Left forelimb (tissue), 1 donor: ENCODE results near the gene ACTL10.
A peak's percentile ranks its signal among the peaks of the same experiment; 100 is the strongest.

Experiments
- DNase-seq: peaks from one replicate; pipeline ENCODE4 v3.0.0-alpha.2; 2018; ENCODE audit warnings: low spot score

ACTL10 gene

GRCh38 chr20:33649201-33649681 is 17.5 kb upstream of the ACTL10 start:
- DNase-seq: no peak

- no peak for DNase-seq
Observed at GRCh38 chr20:33650111-33650752, 16.5 kb upstream of the ACTL10 start.

DNA sequence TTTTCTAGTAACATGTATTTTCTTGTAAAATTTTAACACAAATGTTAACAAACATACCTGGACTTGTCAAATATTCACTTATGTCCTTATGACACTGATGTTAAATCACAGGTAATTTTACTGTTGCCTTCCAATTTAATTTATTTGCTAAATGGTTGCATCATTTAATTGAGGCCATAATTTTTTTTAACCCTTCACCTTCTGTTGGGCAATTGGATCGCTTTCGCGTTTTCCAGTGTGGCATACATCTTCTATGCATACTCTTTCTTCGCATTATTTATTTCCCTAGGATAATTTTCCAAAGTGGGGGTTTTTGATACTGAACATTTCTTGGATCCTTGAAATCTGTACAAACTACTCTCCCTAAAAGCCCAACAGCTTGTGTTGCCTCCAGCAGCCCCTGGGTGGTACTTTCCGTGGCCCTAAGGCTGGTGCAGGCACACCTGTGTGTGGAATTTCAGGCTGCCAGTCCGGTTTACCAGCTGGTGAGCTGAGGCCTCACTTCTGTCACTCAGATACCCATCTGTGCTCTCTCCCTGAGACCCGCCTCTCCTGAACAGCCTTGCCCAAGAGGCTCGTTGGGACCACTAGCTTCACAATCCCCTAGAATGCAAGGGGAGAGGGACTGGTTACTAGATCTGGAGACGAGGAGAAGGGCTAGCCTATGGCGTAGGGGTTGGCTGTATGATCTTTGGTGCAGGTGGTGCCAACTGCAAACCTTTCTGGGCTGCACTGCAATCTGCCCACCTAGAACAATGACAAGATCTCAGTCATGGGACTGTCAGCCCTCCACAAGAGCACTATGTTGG is 15.8 kb upstream of the ACTL10 start:
- DNase-seq: no peak

DNA sequence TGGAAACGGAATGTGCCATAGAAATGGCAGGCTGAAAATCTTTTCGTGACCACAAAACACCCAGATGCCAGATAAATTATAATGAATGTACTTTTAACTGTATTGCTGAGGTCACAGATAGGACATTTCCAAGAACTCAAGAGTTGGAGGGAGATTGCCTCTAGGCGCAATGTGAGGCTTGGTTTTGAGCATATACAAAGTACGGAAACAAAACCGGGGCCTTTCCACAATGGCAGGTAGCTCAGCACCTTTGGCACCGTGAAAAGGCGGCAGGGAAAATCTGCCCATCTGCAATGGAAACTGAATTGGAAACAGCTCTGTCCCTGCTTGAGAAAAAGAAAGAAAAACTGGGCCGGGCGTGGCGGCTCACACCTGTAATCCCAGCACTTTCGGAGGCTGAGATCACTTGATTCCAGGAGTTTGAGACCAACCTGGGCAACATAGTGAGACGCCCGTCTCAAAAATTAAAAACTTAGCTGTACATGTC is 15.1 kb upstream of the ACTL10 start:
- DNase-seq: no peak

GRCh38 chr20:33653218-33653899 is 13.4 kb upstream of the ACTL10 start:
- DNase-seq: peak; percentile 76

DNA sequence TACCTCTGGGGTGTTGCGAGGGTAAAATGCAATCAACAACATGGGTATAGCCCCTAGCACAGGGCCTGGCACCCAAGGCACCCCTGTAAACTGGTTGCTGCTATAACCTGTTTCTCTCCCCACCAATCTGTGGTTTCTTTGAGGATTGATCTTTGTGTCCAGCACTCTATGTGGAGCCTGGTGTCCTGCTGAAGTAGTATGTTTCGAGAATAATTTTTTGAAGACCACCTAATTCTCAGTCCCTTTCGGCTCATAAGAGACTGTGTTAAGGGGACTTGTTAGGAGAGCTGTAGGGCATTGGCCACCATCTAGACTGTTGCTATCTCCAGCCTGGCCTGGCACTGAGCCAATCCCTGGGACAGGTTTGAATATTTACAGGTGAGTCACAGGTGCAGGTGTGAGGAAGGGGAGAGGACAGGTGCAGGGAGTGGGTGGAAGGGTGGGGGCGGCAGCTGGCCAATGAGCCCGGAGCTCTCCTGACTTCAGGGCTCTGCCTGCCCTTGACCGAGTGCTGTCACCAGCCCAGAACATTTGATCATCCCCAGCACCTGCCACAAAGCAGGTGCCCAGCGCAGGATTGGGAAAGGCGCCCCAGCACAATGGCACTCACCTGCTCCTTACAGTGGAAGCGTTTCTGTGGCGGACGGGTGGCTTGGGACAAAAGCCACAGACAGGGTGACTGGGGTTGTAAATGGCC is 12.7 kb upstream of the ACTL10 start:
- peak; percentile 59 for DNase-seq

GRCh38 chr20:33654680-33655161 is 12.0 kb upstream of the ACTL10 start:
- no peak for DNase-seq

DNA sequence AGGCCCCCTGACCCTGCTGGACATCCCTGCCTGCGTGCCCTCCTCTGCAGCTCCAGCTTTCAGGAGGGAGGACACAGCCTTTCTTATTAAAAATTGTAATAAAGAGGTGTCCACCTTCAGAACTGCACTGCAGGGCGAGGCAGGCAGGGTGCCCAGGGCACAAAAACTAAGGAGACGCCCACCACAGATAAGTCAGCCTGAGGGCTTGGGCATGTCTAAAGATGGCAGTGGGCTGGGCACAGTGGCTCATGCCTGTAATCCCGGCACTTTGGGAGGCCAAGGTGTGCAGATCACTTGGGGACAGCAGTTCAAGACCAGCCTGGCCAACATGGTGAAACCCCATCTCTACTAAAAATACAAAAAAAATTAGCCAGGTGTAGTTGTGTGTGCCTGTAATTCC is 11.6 kb upstream of the ACTL10 start:
- DNase-seq: no peak

GRCh38 chr20:33656010-33656782 is 10.5 kb upstream of the ACTL10 start:
- DNase-seq: no peak

DNA sequence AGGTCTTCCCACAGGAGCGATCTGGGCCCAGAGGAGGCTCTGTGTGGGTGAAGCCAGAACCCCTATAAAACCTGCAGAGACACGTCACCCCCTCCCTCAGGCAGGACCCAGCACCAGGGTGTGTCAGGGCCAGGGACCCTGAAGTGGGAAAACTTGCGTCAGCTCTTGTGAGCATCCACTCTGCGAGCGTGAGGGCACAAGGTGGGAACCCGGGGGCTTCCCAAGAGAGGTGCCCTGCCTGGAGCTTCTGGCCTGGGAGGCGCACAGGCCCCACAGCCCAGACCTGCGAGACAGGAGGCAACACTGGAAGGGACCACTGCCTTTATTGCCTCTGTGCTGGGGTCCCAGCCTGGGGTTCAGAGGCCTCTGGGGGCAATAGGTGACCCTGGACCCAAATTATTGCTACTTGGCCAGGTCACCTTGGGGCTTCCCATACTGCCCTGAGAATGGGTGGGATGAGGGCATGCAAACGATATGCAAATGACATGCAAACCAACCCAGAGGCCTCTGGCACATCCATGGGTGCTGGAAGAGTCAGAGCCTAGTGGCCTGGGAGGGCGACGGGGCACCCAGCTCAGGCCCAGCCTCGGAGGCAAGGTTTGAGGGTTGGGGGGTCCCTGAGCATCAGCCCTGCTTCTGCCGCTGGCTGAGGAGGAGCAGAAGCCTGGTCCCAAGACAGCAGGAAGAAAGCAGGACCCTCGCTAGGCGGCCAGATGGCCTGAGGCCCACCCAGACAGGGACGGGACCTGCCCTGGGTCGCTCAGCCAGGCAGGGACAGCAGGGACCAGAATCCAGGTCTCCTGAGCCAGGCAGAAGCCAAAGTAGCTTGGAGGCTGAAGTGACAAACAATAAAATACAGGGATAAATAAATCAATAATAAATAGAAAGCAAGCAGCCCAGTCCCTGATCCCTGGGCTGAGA is 9.7 kb upstream of the ACTL10 start:
- DNase-seq: no peak

DNA sequence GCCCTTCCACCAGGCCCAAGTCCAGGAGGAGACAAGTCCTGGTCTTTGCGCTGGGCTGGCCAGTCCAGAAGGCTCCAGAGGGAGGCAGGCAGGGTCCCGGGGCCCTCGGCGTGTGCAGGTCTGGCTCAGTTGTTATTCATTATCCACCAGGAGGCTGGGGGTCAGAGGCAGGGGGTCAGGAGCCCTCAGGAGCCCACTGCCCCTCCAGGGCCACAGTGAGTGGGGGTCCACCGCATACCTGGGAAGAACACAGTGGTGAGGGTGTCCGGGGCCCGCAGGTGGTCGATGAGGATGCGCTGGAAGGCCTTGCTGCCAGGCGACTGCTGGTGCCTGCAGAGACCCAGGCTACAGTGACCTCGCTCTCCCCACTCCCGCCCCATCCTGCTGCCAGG is 9.0 kb upstream of the ACTL10 start:
- DNase-seq: no peak

DNA sequence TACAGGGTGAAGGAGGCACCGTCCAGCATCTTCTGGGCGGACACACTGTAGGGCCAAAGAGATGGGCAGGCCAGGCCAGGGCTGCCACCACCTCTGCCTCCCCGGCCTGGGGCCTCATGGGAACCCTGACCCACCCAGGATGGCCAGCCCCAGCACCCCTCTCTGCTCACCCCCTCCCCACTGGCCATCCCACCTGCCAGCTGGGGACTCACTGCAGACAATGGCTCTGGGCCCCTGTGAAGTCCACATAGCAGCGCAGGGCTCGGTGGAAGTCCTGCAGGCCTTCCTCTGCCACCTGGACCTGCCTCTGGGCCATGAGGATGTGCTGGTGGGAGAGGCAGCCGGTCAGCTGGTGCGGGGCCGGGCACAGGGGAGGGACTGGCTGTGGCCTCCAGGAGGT is 8.2 kb upstream of the ACTL10 start:
- DNase-seq: peak; percentile 59

DNA sequence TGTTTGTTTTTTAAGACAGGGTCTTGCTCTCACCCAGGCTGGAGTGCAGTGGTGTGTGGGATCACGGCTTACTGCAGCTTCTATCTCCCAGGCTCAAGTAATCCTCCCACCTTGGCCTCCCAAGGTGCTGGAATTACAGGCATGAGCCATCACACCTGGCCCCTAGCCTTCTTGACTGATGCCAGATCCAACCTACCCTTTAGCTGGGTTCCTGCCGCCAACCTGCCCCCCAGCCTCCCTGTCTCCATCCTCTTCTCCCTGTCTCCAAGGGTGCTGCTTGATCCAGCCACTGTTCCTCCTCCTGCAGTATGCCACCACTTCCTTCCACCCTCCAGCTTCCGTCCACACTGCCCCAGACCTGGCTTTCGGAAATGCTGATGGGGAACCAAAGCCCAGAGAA is 7.8 kb upstream of the ACTL10 start:
- no peak for DNase-seq

DNA sequence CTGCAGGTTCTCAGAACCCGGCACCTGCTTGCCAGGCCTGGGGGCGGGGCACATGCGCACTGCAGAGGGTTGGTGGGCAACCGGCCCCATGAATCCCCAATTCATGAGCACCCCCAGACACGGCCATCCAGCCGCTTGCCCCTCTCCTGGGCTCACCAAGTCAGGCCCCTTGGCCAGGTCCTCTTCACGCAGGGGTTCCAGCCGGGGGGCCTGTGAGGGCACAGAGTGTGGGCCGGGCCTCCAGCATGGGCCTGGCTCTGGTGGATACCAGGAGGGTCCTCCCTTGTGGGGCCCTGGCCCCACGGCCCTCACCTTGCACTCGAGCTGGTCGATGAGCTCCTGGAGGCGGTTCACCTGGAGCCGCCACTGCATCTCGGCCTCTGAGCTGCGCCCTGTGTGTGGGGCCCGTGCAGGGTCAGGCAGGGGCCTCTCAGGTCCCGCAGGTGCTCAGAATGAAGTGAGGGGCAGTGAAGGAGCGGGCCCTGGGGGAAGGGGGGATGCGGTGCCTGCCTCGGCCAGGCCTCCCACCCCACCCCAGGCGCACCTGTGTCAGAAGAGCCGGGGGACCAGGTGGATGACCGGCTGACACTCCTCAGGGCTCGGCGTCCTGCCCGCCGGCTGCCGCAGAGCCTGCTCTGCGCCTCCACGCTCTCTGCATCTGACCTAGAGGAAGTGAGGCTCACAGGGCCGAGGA is 7.3 kb upstream of the ACTL10 start:
- DNase-seq: no peak

DNA sequence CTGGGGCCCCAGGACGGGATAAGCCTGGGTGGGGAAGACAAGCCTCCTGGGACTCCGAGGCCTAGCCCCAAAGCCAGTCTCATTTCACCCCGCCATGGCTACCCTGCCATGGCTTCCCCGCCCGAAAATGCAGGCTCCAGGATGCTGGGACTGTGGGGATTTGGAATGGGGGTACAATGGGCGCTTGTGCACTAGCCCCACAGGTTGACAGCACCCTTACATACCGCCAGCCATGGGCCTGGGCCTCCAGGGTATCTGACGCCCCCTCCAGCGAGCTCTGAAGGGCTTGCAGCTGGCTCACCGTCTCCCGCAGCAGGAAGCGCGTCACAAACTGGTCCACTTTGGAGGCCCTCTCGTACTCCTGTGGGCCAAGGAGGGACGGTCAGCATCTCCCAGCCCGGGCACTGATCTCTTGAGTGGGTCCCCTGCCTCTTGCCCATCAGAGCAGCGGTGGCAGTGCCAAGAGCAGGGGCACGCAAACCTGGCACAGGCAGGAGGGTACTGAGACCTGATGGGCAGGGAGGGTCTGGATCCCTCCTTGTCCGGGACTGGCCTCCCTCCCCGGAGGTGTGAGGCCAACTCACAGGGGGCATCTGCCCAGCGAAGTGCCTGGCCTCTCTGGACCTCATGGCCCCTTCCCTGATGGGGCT is 6.6 kb upstream of the ACTL10 start:
- no peak for DNase-seq

DNA sequence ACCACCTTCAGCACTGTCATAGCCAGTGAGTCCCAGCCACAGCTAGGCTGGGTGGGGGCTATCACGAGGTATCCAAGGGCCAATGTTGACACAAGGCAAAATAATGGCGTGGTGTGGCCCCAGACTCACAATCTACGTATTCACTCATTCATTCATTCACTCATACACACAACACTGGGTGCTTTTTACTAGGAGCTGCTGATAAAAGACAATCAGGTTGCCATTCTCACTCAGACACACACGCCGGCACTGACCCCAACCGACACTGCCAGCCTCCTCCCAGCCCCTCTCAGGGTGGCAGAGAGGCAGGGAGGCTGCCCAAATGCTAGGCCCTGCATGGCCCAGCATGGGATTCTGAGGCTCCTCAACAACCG is 6.1 kb upstream of the ACTL10 start:
- no peak for DNase-seq

GRCh38 chr20:33662172-33662571 is 4.6 kb upstream of the ACTL10 start, which contains the start of gene C20orf144:
Gene C20orf144, plus strand, starts transcription at chr20:33662327. Its CDS starts 19 bp downstream, at chr20:33662346.
- DNase-seq: no peak

DNA sequence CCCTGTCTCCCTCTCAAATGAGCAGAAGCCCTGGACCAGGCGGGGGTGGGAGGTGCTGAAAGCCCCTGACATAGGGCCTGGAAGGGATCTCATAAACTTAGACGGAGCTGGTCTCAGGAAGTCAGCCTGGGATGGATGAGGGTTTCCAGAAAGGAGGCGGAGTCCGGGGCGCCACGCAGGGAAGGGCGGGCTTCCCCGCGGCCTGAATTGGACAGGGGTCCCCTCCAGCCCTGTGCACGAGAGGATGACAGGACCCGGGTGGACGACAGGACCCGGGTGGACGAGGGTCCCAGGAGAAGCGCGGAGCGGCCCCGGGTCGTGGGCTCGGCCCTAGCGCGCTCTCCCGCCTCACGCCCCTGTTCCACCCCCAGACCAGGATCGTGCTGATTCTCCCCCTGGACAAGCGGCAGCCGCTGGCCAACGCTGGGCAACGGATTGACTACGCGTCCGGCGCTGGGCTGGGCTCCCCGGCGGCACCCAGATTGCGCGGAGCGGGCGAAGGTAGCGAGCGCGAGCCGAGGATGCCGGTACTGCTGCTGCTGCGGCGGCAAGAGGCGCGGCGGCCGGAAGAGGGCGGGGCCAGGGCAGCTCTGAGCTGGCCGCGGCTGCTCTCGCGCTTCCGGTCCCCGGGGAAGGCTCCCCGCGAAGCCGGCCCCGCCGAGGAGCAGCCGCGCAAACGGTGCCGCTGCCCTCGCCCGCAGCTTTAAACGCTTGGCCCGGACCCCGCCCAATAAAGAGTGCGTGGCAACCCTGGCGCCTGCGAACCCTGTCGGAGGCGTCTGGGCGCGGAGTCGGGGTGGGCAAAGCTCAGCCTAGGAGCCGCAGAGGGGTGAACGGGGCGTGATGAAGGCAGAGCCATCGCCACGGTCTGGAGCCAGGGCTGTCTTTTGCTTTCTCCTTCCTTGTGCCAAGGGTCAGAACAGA is 3.3 kb upstream of the ACTL10 start:
- DNase-seq: peak; percentile 85
